OCI-LY7 (cell line): ENCODE measurements around the gene PRSS8. TPM values are rescaled to one million over a fixed set of nuclear protein-coding genes. Genes with fewer than 3 reads are reported as not detected.

Source experiments
- BruUV-seq: library from RNA; stranded (reverse); fragments of 400-500 nt; replicated peaks from 2 replicates; lab custom pipeline; 2021; lab: Mats Ljungman, UMichigan
- CTCF ChIA-PET: fragments of 300-600 bp; sonication (Branson Sonifier 250); formaldehyde crosslinking; loops from one replicate; lab custom pipeline; 2022; ENCODE audit warnings: antibody characterized with exemption; ENCODE audit not compliant: unreplicated experiment; lab: Charles Lee
- POLR2A ChIA-PET: fragments of 300-600 bp; sonication (Branson Sonifier 250); formaldehyde crosslinking; loops from one replicate; lab custom pipeline; 2022; ENCODE audit warnings: antibody characterized with exemption; lab: Charles Lee
- DNase-seq: peaks from one replicate; pipeline ENCODE4 v3.0.0-alpha.2; 2015; ENCODE audit warnings: low spot score
- H2AFZ ChIP-seq: fragments of 200-600 bp; sonication (generic), shearing (Covaris generic); 2 replicates; pipeline ENCODE4 v1.6.1; 2014; ENCODE audit warnings: mild to moderate bottlenecking, antibody characterized with exemption, low read length, moderate library complexity
- H3K27ac ChIP-seq: fragments of 200-600 bp; sonication (generic); 2 replicates; pipeline ENCODE4 v1.5.1; 2014; ENCODE audit warnings: mixed run types, low read depth, mild to moderate bottlenecking, moderate library complexity, low read length, inconsistent platforms; ENCODE audit not compliant: poor library complexity, severe bottlenecking
- H3K36me3 ChIP-seq: fragments of 200-600 bp; sonication (generic); 2 replicates; pipeline ENCODE4 v1.6.1; 2014; ENCODE audit warnings: mild to moderate bottlenecking, antibody characterized with exemption, low read length, moderate library complexity, mixed read lengths; ENCODE audit not compliant: insufficient read depth
- H3K4me1 ChIP-seq: fragments of 200-600 bp; sonication (generic); 2 replicates; pipeline ENCODE4 v1.5.1; 2014; ENCODE audit warnings: mild to moderate bottlenecking, low read length; ENCODE audit not compliant: insufficient read depth, poor library complexity, severe bottlenecking
- H3K4me2 ChIP-seq: fragments of 200-600 bp; sonication (generic); 2 replicates; pipeline ENCODE4 v1.6.1; 2014; ENCODE audit warnings: mild to moderate bottlenecking, low read length
- H3K4me3 ChIP-seq: fragments of 200-600 bp; sonication (generic); 2 replicates; pipeline ENCODE4 v1.5.1; 2014; ENCODE audit warnings: mild to moderate bottlenecking, low read depth, low read length; ENCODE audit not compliant: poor library complexity, severe bottlenecking
- H3K79me2 ChIP-seq: fragments of 200-600 bp; sonication (generic); 2 replicates; pipeline ENCODE4 v1.6.1; 2016; ENCODE audit warnings: low read depth, mild to moderate bottlenecking, low read length, moderate library complexity, mixed read lengths; ENCODE audit not compliant: insufficient read depth
- H3K9me2 ChIP-seq: fragments of 200-600 bp; sonication (generic); 2 replicates; pipeline ENCODE4 v1.6.1; 2016; ENCODE audit warnings: mild to moderate bottlenecking, low read length, mixed read lengths; ENCODE audit not compliant: insufficient read depth
- H3K9me3 ChIP-seq: fragments of 200-600 bp; sonication (generic); 2 replicates; pipeline ENCODE4 v1.6.1; 2014; ENCODE audit warnings: mild to moderate bottlenecking, mixed run types, low read length, mixed read lengths
- H4K20me1 ChIP-seq: fragments of 200-600 bp; sonication (generic); 2 replicates; pipeline ENCODE4 v1.6.1; 2014; ENCODE audit warnings: mild to moderate bottlenecking, antibody characterized with exemption, low read length, moderate library complexity, mixed read lengths; ENCODE audit not compliant: insufficient read depth
- CTCF ChIP-seq: fragments of 200-600 bp; sonication (generic); conservative IDR thresholded peaks from 2 replicates; pipeline ENCODE4 v1.5.1; 2014; ENCODE audit warnings: mild to moderate bottlenecking, antibody characterized with exemption, low read length, moderate library complexity, mixed read lengths
- EZH2phosphoT487 ChIP-seq: fragments of 200-600 bp; sonication (generic); IDR thresholded peaks from 2 replicates; pipeline ENCODE4 v1.6.1; 2018; ENCODE audit warnings: low read depth, borderline replicate concordance, mild to moderate bottlenecking, mixed run types, antibody characterized with exemption, low read length, moderate library complexity, mixed read lengths
- intact Hi-C: fragments of 100-400 bp; cut with micrococcal nuclease; formaldehyde crosslinking; loops from one replicate; pipeline ENCODE4 v1.10.0; 2022; ENCODE audit not compliant: unreplicated experiment
- total RNA-seq, 2 experiments: library from RNA; depleted of rRNA in 1 of 2; stranded (reverse); fragments of >200 nt in 1 of 2; shearing (Covaris generic) in 1 of 2; gene quantifications; 2 replicates each; pipeline ENCODE4 v1.2.3, GENCODE V29; 2014 to 2022

The PRSS8 gene
- total RNA-seq, 2 experiments from 2014 or later = not detected

- H3K79me2 ChIP-seq = no peaks in the 10 kb centered on the region
- H3K27ac ChIP-seq = no peak overlapping the region
- no peak for TF ChIP-seq CTCF
- TF ChIP-seq EZH2phosphoT487 = no peak
- no peak for DNase-seq
- no peaks in the 10 kb centered on the region for H4K20me1 ChIP-seq
- H3K9me3 ChIP-seq = no peaks in the 10 kb centered on the region
- peaks cover 16% of the 10 kb centered on the region for H3K4me1 ChIP-seq
- H3K4me2 ChIP-seq = no peak overlapping the region
- H3K4me3 ChIP-seq = no peak overlapping the region
- BruUV-seq = no TSS peak
- no peak overlapping the region for H2AFZ ChIP-seq
- no peaks in the 10 kb centered on the region for H3K36me3 ChIP-seq
- H3K9me2 ChIP-seq = no peaks in the 10 kb centered on the region
- ChIA-PET POLR2A (interaction anchor here (2.2 kb wide), 1 partner anchor 26 kb away, joined by 16 read pairs; the partner anchor contains the start of gene KAT8), CTCF (no interaction called here)
- intact Hi-C loops = loop anchor here (2.0 kb wide), 1 partner anchor 35 kb away; the partner anchor contains the start of gene BCKDK
Measured at GRCh38 chr16:31143694-31144148, 8.2 kb upstream of the PRSS8 start.

- BruUV-seq = no TSS peak
- Histone ChIP-seq H3K4me3 (peak overlapping the region; percentile 62), H2AFZ (peak overlapping the region; percentile 90), H3K79me2 (no peaks in the 10 kb centered on the region), H3K9me2 (no peaks in the 10 kb centered on the region), H3K27ac (no peak overlapping the region), H3K36me3 (no peaks in the 10 kb centered on the region), H4K20me1 (no peaks in the 10 kb centered on the region), H3K9me3 (no peaks in the 10 kb centered on the region), H3K4me1 (peaks cover 16% of the 10 kb centered on the region), H3K4me2 (peak overlapping the region; percentile 72)
- no peak for DNase-seq
- ChIA-PET CTCF (no interaction called here), POLR2A (interaction anchor here (0.6 to 2.2 kb wide), 3 partner anchors 26 to 92 kb away, joined by 4 to 16 read pairs (median 4); partner anchors contain the start of genes FUS and KAT8)
- 0 out of 2 replicates have a peak, but pooled peaks have one; percentile 6 for TF ChIP-seq CTCF
- TF ChIP-seq EZH2phosphoT487 = no peak
- intact Hi-C loops = loop anchor here (2.0 kb wide), 1 partner anchor 34 kb away; the partner anchor contains the start of gene BCKDK
Measured at GRCh38 chr16:31143011-31143693, 7.6 kb upstream of the PRSS8 start.
